ENCODE measurements around the gene RAB43.

Gene RAB43

GRCh38 chr3:129040579-129041300 lies 80.9 kb downstream of the RAB43 start:
- CTCF ChIA-PET: interaction anchor here (1.0 to 4.4 kb wide), 6 partner anchors 11 to 234 kb away, joined by 3 to 28 read pairs (median 4); no protein-coding TSS in a partner anchor
- TF ChIP-seq CTCF (IDR thresholded peaks at IDR 0.05; ENCODE audit: control extremely low read depth, extremely low read depth, low read depth, missing control alignments): no peak
- no peak for DNase-seq (ENCODE audit: extremely low spot score)
- POLR2A ChIA-PET: no interaction called here

- no peak for DNase-seq (ENCODE audit: extremely low spot score)
- CTCF ChIA-PET: interaction anchor here (1.6 to 4.4 kb wide), 4 partner anchors 12 to 206 kb away, joined by 4 to 28 read pairs (median 18); no protein-coding TSS in a partner anchor
- POLR2A ChIA-PET: no interaction called here
- TF ChIP-seq CTCF (IDR thresholded peaks at IDR 0.05; ENCODE audit: control extremely low read depth, extremely low read depth, low read depth, missing control alignments): no peak
These were observed 81.6 kb downstream of the RAB43 start for GRCh38 chr3:129040039-129040336.

- CTCF ChIA-PET: interaction anchor here (1.6 to 3.9 kb wide), 3 partner anchors 13 to 206 kb away, joined by 4 to 27 read pairs (median 9); no protein-coding TSS in a partner anchor
- no peak for TF ChIP-seq CTCF (IDR thresholded peaks at IDR 0.05; ENCODE audit: control extremely low read depth, extremely low read depth, low read depth, missing control alignments)
- POLR2A ChIA-PET: no interaction called here
- no peak for DNase-seq (ENCODE audit: extremely low spot score)
These were observed 82.1 kb downstream of the RAB43 start for GRCh38 chr3:129039271-129040038.

- CTCF ChIA-PET: interaction anchor here (2.7 to 3.9 kb wide), 2 partner anchors 11 to 14 kb away, joined by 9 to 27 read pairs; no protein-coding TSS in a partner anchor
- no peak for TF ChIP-seq CTCF (IDR thresholded peaks at IDR 0.05; ENCODE audit: control extremely low read depth, extremely low read depth, low read depth, missing control alignments)
- DNase-seq (ENCODE audit: extremely low spot score): no peak
- POLR2A ChIA-PET: no interaction called here
These were observed 83.3 kb downstream of the RAB43 start for GRCh38 chr3:129038121-129038855.
